HS-27A (cell line): ENCODE measurements around the gene ICA1.
"Not testable (repeated sequence)": the region's sequence is repeated elsewhere in the genome, so short reads cannot be mapped to it uniquely, and the experiment has no call there.

Source experiments
- DNase-seq: peaks from one replicate; pipeline ENCODE4 v3.0.0-alpha.2; 2012; ENCODE audit warnings: low read depth, missing footprints

The ICA1 gene

GRCh38 chr7:8089036-8089780 is 172.8 kb downstream of the ICA1 start:
- DNase-seq: no peak

- no peak for DNase-seq
Observed at GRCh38 chr7:8086239-8086638, 175.7 kb downstream of the ICA1 start.

- DNase-seq: no peak
Observed at GRCh38 chr7:8085420-8085819, 176.5 kb downstream of the ICA1 start.

GRCh38 chr7:8084836-8085235 is 177.1 kb downstream of the ICA1 start:
- no peak for DNase-seq

GRCh38 chr7:8082762-8083161 is 179.2 kb downstream of the ICA1 start:
- no peak for DNase-seq

DNA sequence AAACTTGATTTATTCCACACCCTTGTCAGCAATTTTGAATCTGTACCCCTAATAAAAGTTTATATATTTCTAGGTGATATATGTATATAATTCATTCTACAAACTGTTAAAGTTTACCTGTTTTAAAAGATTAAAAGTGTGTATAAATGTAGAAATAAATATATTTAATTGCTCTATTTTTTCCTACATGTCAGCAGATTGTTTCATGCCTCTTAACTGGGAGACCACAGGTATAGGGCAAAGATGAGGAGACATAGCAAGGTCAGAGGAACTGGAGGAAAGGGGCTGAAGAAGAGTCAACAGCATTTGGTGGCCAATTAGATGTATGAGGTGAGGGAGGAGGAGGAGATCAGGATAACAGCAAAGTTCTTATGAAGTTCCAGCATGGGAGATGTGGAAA is 183.5 kb downstream of the ICA1 start:
- DNase-seq: no peak

DNA sequence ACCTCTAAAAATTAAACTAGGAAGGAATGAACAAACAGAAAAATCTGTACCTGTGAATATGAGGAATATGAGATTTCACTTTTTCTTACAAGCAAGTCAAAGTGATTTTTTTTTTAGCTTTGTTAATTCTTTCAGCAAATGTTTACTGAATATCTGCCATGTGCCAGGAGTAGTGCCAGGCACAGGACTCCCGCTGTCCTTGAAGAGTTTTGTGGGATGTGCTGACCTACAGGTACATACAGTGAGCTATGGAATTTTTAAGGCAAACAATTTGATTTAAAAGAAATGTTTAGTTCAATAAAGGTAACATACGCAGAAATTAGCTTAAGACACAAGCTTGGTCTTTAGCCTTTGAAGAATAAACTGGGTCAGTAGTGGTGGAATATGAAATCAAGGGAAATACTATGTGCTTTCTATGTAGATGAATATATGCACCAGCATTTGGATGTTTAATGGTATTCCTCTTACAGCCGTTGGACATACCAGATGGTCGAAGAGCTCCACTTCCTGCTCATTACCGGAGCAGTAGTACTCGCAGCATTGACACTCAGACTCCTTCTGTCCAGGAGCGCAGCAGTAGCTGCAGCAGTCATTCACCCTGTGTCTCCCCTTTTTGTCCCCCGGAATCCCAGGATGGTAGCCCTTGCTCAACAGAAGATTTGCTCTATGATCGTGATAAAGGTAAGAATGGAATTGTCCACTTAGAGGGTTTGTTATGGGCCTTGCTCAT is 191.4 kb downstream of the ICA1 start:
- DNase-seq: no peak

DNA sequence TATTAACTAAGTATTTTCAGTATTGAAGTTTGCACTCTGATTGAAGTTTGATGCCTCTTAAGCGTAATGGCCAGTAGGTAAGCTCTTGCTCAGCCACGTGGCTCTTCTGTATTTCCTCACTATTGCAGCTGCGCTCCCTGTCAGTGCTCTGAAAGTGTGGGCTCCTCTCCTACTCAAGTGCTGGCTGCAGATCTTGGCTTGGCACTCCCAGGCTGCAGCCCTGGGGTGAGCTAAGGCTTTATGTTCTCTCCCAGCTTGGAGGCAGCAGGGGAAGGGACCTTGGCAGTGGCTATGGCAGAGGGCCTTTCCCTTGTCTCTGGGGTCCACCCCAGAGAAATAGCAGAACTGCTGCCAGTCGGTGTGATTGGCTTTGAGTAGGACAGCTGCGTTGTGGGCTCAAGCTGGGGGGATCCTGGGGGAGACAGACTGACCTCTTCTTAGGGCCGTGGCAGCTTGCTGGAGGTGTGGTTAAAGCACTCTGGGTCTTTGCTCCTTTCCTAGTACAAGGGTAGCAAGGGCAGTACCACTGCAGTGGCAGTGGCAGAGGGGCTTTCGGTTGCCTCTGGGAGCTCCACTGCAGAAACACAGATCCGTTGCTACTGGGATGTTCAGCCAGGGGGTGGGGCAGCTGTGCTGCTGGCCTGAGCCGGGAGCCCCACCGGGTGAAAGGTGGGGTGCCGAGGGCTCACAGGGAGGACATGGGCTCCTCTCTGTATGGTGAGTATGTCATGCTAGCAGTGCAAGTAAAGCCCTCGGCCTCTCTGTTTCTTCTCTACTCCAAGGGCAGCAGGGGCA is 192.9 kb downstream of the ICA1 start:
- DNase-seq: no peak

GRCh38 chr7:8065356-8065813 is 196.6 kb downstream of the ICA1 start:
- peak; percentile 59 for DNase-seq

GRCh38 chr7:8064828-8065227 is 197.1 kb downstream of the ICA1 start:
- DNase-seq: no peak

GRCh38 chr7:8063706-8064297 is 198.2 kb downstream of the ICA1 start:
- no peak for DNase-seq

DNA sequence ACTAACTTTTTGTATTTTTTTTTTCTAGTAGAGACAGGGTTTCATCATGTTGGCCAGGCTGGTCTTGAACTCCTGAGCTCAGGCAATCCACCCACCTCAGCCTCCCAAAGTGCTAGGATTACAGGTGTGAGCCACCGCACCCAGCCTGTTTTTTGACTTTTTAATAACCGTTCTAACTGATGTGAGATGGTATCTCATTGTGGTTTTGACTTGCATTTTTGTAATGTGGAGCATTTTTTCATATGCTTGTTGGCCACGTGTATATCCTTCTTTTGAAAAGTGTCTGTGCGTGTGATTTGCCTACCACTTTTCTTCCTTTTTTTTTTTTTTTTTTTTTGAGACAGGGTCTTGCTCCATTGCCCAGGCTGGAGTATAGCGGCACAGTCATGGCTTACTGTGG is 198.7 kb downstream of the ICA1 start:
- DNase-seq: not testable (repeated sequence)
